NT2/D1 (cell line): Measurements from ENCODE around the gene CBR4.

Experiments
- YY1 ChIP-seq: IDR thresholded peaks from 2 replicates; pipeline ENCODE4 v1.6.1; 2011; ENCODE audit not compliant: insufficient read length, insufficient read depth
- ZNF274 ChIP-seq: IDR thresholded peaks from 2 replicates; pipeline ENCODE4 v1.6.1; 2011; ENCODE audit warnings: mild to moderate bottlenecking, low read depth, low read length

DNA sequence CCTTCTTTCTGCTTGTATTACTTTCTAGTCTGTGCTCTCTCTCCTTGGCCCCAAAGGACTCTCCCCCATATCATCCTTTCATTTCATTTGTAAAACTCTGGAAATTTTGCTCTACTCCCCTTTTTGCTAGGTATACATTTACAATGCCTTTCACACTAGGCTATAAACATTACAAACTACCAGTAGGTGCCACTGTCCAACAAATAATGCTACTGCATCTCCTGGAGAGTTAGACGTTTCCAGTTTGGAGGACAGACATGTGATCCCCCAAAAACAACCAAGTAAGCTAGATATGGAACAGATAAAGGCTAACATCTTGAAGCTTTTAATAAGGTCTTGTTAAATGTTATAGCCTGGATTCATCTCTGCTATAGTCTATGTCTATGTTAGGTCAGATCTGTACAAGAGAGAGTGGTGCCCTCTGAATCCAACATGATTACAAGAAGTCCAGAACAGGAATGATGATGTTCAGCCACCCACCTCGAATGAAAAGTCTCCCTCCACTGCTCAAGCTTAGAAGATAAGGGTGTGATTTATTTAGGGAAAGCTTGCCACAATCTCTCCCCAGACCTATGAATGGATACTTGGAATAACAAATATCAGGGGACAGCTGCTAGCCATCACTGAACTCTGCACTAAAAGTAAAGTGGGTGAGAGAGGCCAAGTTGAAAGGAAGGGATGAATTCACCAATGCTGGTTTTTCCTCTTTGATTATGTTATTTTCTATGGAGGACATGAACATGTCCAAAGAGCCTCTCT lies 14.3 kb downstream of the CBR4 start:
- TF ChIP-seq YY1 (no peak), ZNF274 (no peak)
